ENCODE data around the gene KRTAP5-4.

GRCh38 chr11:1669546-1670218, 47.7 kb upstream of the KRTAP5-4 start:
- TF ChIP-seq POLR2A (IDR thresholded peaks at IDR 0.05; ENCODE audit: low read depth, low read length): no peak
- TF ChIP-seq POLR2AphosphoS5 (IDR thresholded peaks at IDR 0.05; ENCODE audit: low read depth, low read length): no peak
- TF ChIP-seq TAF1 (IDR thresholded peaks at IDR 0.05; ENCODE audit: low read depth, low read length): no peak
- no peak for TF ChIP-seq SPI1 (IDR thresholded peaks at IDR 0.05; ENCODE audit: low read depth, low read length)
- TF ChIP-seq PAX5 (IDR thresholded peaks at IDR 0.05; ENCODE audit: insufficient read depth, low read length, severe bottlenecking): no peak
